CD4-positive, alpha-beta T cell (primary cell): ENCODE measurements around the gene ARID4B. TPM values are rescaled to one million over a fixed set of nuclear protein-coding genes. Genes with fewer than 3 reads are reported as not detected.

ENCODE experiments used
- ATAC-seq: fragments of 200-7000 bp; cut with Tn5 transposase; one replicate; pipeline ENCODE4 v1.10.0; 2022; ENCODE audit warnings: mild to moderate bottlenecking; ENCODE audit not compliant: poor library complexity
- CTCF ChIA-PET: fragments of 350-600 bp; sonication (Branson Sonifier 250); formaldehyde crosslinking; loops from one replicate; lab custom pipeline; 2021; ENCODE audit warnings: antibody characterized with exemption, inconsistent platforms; lab: Charles Lee
- POLR2A ChIA-PET: fragments of 350-600 bp; sonication (Branson Sonifier 250); formaldehyde crosslinking; loops from one replicate; lab custom pipeline; 2021; ENCODE audit warnings: antibody characterized with exemption, inconsistent platforms; lab: Charles Lee
- DNase-seq, 14 experiments: peaks; one replicate each; pipeline ENCODE4 v3.0.0-alpha.2; 2013 to 2020; ENCODE audit warnings: mixed read lengths in 2 of 14
- H3K27ac ChIP-seq, 2 donors: one replicate each; pipeline versions ENCODE4 v1.5.1 to v1.7.0; 2013; ENCODE audit warnings: low read length in 2 of 2, low read depth in 1 of 2, mild to moderate bottlenecking in 1 of 2
- H3K27me3 ChIP-seq, 2 experiments: 1 replicate in 1 of 2; 2 replicates in 1 of 2; pipeline versions ENCODE4 v1.6.1 to v1.7.0; 2013; ENCODE audit warnings: low read length in 2 of 2, control low read depth in 1 of 2, mild to moderate bottlenecking in 1 of 2, moderate library complexity in 1 of 2; ENCODE audit not compliant: insufficient read depth in 2 of 2, control insufficient read depth in 1 of 2
- H3K36me3 ChIP-seq: one replicate; pipeline ENCODE4 v1.6.1; 2013; ENCODE audit warnings: low read length, control low read depth; ENCODE audit not compliant: insufficient read depth
- H3K4me1 ChIP-seq: one replicate; pipeline ENCODE4 v1.6.1; 2013; ENCODE audit warnings: low read length, control low read depth; ENCODE audit not compliant: insufficient read depth
- H3K4me3 ChIP-seq: one replicate; pipeline ENCODE4 v1.5.1; 2013; ENCODE audit warnings: mild to moderate bottlenecking, low read length, moderate library complexity
- H3K9me3 ChIP-seq, 2 experiments: 1 replicate in 1 of 2; 2 replicates in 1 of 2; pipeline versions ENCODE4 v1.6.1 to v1.7.0; 2013; ENCODE audit warnings: low read length in 2 of 2, mild to moderate bottlenecking in 2 of 2, control low read depth in 1 of 2, moderate library complexity in 1 of 2; ENCODE audit not compliant: control insufficient read depth in 1 of 2, insufficient read depth in 1 of 2
- H3K27ac Mint-ChIP-seq: one replicate; pipeline ENCODE4 v1.8.0; 2020; ENCODE audit warnings: mixed read lengths
- H3K27me3 Mint-ChIP-seq: one replicate; pipeline ENCODE4 v1.8.0; 2021; ENCODE audit warnings: mixed read lengths
- H3K36me3 Mint-ChIP-seq: one replicate; pipeline ENCODE4 v1.8.0; 2021; ENCODE audit warnings: low read depth, mixed read lengths
- H3K4me1 Mint-ChIP-seq: one replicate; pipeline ENCODE4 v1.8.0; 2021; ENCODE audit warnings: low read depth, mixed read lengths
- H3K4me3 Mint-ChIP-seq: one replicate; pipeline ENCODE4 v1.8.0; 2020; ENCODE audit warnings: mild to moderate bottlenecking, mixed read lengths
- H3K9me3 Mint-ChIP-seq: one replicate; pipeline ENCODE4 v1.8.0; 2020; ENCODE audit warnings: mixed read lengths
- intact Hi-C, 2 experiments: fragments of 100-400 bp; cut with DNase I in 1 of 2; cut with micrococcal nuclease in 1 of 2; formaldehyde crosslinking; loops; one replicate each; pipeline versions ENCODE4 v1.15.1 to v1.9.0; 2023 to 2025; cut with DNase I, micrococcal nuclease
- total RNA-seq, 174 experiments: library from RNA in 2 of 174; stranded (reverse) in 2 of 174; gene quantifications; one replicate each; pipeline ENCODE4 v1.2.3 and lab custom pipeline; 2021 to 2026
- TF ChIP-seq, protein P1 (sequence below): fragments of 200-600 bp; IDR thresholded peaks from one replicate; pipeline ENCODE4 v1.8.0; 2022; ENCODE audit warnings: antibody characterized with exemption, mild to moderate bottlenecking

The ARID4B gene
- total RNA-seq, 2 experiments from 2014 or later = 127 to 130 TPM

DNA sequence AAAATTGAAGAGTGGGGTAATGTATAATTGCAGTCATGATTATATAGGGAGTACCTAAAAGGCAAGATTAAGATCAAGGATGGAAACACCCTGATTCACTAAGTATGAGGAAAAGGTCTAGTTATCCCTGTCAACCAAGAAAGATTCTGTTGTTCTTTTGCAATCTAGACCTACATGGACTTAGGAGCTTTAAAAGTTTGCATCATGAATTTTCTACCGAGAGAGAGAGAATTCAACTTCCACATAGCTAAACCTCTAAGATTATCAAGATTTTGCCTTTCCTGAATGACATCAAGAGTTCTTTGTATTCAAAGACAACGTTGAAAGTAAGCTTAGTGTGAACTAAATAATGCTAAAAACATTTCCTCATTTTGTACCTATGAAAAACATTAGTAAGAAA is 88.1 kb downstream of the ARID4B start:
- H3K9me3 ChIP-seq = no peaks in the 10 kb centered on the region
- ChIA-PET POLR2A (interaction anchor here (0.7 to 1.0 kb wide), 3 partner anchors 9 to 176 kb away, joined by 3 to 4 read pairs (median 3); no protein-coding TSS in a partner anchor), CTCF (interaction anchor here (1.3 kb wide), 1 partner anchor 175 kb away, joined by 4 read pairs; no protein-coding TSS in a partner anchor)
- TF ChIP-seq, protein P1, sequence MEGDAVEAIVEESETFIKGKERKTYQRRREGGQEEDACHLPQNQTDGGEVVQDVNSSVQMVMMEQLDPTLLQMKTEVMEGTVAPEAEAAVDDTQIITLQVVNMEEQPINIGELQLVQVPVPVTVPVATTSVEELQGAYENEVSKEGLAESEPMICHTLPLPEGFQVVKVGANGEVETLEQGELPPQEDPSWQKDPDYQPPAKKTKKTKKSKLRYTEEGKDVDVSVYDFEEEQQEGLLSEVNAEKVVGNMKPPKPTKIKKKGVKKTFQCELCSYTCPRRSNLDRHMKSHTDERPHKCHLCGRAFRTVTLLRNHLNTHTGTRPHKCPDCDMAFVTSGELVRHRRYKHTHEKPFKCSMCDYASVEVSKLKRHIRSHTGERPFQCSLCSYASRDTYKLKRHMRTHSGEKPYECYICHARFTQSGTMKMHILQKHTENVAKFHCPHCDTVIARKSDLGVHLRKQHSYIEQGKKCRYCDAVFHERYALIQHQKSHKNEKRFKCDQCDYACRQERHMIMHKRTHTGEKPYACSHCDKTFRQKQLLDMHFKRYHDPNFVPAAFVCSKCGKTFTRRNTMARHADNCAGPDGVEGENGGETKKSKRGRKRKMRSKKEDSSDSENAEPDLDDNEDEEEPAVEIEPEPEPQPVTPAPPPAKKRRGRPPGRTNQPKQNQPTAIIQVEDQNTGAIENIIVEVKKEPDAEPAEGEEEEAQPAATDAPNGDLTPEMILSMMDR = no peak
- ATAC-seq (no peak), DNase-seq (no peak)
- H3K27ac Mint-ChIP-seq = peak overlapping the region; percentile 22
- H3K9me3 Mint-ChIP-seq = no peaks in the 10 kb centered on the region
- H3K4me1 ChIP-seq = peaks cover 2% of the 10 kb centered on the region
- H3K36me3 ChIP-seq = peaks cover 57% of the 10 kb centered on the region
- intact Hi-C loops = no loop called here
- no peaks in the 10 kb centered on the region for H3K27me3 Mint-ChIP-seq
- peaks cover 51% of the 10 kb centered on the region for H3K4me1 Mint-ChIP-seq
- peaks cover 81% of the 10 kb centered on the region for H3K36me3 Mint-ChIP-seq
- H3K4me3 Mint-ChIP-seq = no peak overlapping the region
- H3K4me3 ChIP-seq = no peak overlapping the region
- H3K27me3 ChIP-seq = no peaks in the 10 kb centered on the region
- H3K27ac ChIP-seq = no peak overlapping the region

DNA sequence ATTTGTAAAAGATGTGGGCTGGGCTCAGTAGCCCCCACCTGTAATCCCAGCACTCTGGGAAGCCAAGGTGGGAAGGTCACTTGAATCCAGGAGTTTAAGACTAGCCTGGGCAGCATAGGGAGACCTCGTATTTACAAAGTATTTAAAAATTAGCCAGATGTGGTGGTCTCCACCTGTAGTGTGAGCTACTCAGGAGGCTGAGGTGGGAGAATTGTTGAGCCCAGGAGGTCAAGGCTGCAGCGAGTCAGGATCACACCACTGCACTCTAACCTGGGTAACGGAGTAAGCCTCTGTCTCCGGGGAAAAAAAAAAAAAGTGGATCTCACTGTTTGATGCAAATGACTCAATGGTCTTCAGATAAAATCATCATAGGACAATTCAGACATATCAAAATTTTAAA is 89.4 kb downstream of the ARID4B start:
- Mint-ChIP-seq H3K4me3 (no peak overlapping the region), H3K9me3 (no peaks in the 10 kb centered on the region), H3K4me1 (peaks cover 38% of the 10 kb centered on the region), H3K36me3 (peaks cover 78% of the 10 kb centered on the region), H3K27me3 (no peaks in the 10 kb centered on the region), H3K27ac (no peak overlapping the region)
- Histone ChIP-seq H3K36me3 (peaks cover 54% of the 10 kb centered on the region), H3K4me1 (no peaks in the 10 kb centered on the region), H3K27ac (no peak overlapping the region), H3K4me3 (no peak overlapping the region), H3K27me3 (no peaks in the 10 kb centered on the region), H3K9me3 (no peaks in the 10 kb centered on the region)
- ChIA-PET CTCF (no interaction called here), POLR2A (no interaction called here)
- no peak for DNase-seq
- TF ChIP-seq, protein P1 = no peak
- ATAC-seq = no peak
- intact Hi-C loops = no loop called here

GRCh38 chr1:235236128-235236527 is 91.9 kb downstream of the ARID4B start:
- ChIA-PET POLR2A (no interaction called here), CTCF (interaction anchor here (0.7 kb wide), 1 partner anchor 736 kb away, joined by 3 read pairs; no protein-coding TSS in a partner anchor)
- TF ChIP-seq, protein P1 = no peak
- no peak overlapping the region for H3K4me3 ChIP-seq
- H3K4me1 Mint-ChIP-seq = peaks cover 25% of the 10 kb centered on the region
- H3K4me3 Mint-ChIP-seq = no peak overlapping the region
- peaks cover 71% of the 10 kb centered on the region for H3K36me3 ChIP-seq
- H3K27ac ChIP-seq = no peak overlapping the region
- intact Hi-C loops = no loop called here
- no peak overlapping the region for H3K27ac Mint-ChIP-seq
- no peak for ATAC-seq
- H3K27me3 Mint-ChIP-seq = no peaks in the 10 kb centered on the region
- peaks cover 84% of the 10 kb centered on the region for H3K36me3 Mint-ChIP-seq
- H3K4me1 ChIP-seq = no peaks in the 10 kb centered on the region
- H3K27me3 ChIP-seq = no peaks in the 10 kb centered on the region
- no peaks in the 10 kb centered on the region for H3K9me3 ChIP-seq
- no peak for DNase-seq
- no peaks in the 10 kb centered on the region for H3K9me3 Mint-ChIP-seq
